K562 (cell line): ENCODE data around the gene C6orf47.

Source experiments
- E2F4 ChIP-seq: sonication (generic); formaldehyde crosslinking; IDR thresholded peaks from 2 replicates; pipeline ENCODE4 v1.8.0; 2022; ENCODE audit warnings: mild to moderate bottlenecking, low read depth, missing genetic modification reagents
- NR3C1 ChIP-seq: sonication (generic); formaldehyde crosslinking; IDR thresholded peaks from 2 replicates; pipeline ENCODE4 v1.8.1; 2022; ENCODE audit warnings: missing genetic modification reagents
- SAP30 ChIP-seq: fragments of 200-600 bp; sonication (generic); IDR thresholded peaks from 2 replicates; pipeline ENCODE4 v1.6.1; 2012; ENCODE audit warnings: borderline replicate concordance, low read depth, mild to moderate bottlenecking, moderate library complexity, low read length, control low read depth, inconsistent platforms; ENCODE audit not compliant: insufficient read depth, poor library complexity, severe bottlenecking

GRCh38 chr6:31663126-31663960 lies 2.8 kb upstream of the C6orf47 start:
- TF ChIP-seq E2F4 (no peak), NR3C1 (CRISPR knock-in tag) (no peak), SAP30 (no peak)
